PC-3 (cell line): ENCODE results near the gene HECTD1.

ENCODE experiments used
- EZH2 ChIP-seq: fragments of 300-600 bp; sonication (generic); IDR thresholded peaks from one replicate; pipeline ENCODE4 v1.6.1; 2017; ENCODE audit warnings: antibody characterized with exemption, mild to moderate bottlenecking, low read length; ENCODE audit not compliant: unreplicated experiment
- TF ChIP-seq, protein P1 (sequence below): fragments of 300-600 bp; sonication (generic); conservative IDR thresholded peaks from 2 replicates; pipeline ENCODE4 v1.5.1; 2017; ENCODE audit warnings: antibody characterized with exemption, low read depth, mild to moderate bottlenecking, low read length

DNA sequence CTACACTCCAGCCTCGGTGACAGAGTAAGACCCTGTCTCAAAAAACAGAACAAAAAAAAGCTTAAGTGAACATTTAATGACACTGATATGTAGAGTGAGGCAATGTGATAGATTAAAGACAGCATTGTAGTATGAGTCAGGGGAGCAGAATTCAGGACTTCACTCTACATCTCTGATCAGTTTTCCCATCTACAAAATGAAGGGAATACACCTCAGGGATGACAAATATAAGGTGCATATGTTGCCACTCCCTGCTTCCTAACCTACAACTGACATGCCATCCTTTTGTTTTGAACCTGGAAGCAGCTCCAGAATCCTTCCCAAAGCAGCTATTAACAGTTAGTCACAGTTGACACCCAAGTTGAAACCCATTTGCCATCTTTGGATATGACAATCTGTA lies 150.6 kb downstream of the HECTD1 start:
- TF ChIP-seq, protein P1, sequence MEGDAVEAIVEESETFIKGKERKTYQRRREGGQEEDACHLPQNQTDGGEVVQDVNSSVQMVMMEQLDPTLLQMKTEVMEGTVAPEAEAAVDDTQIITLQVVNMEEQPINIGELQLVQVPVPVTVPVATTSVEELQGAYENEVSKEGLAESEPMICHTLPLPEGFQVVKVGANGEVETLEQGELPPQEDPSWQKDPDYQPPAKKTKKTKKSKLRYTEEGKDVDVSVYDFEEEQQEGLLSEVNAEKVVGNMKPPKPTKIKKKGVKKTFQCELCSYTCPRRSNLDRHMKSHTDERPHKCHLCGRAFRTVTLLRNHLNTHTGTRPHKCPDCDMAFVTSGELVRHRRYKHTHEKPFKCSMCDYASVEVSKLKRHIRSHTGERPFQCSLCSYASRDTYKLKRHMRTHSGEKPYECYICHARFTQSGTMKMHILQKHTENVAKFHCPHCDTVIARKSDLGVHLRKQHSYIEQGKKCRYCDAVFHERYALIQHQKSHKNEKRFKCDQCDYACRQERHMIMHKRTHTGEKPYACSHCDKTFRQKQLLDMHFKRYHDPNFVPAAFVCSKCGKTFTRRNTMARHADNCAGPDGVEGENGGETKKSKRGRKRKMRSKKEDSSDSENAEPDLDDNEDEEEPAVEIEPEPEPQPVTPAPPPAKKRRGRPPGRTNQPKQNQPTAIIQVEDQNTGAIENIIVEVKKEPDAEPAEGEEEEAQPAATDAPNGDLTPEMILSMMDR: no peak
- no peak for TF ChIP-seq EZH2
